NCI-H146 treated with DMSO at 0.1 percent for 48 hours (cell line): ENCODE data around the gene ATIC.
"Not testable (repeated sequence)": the region's sequence is repeated elsewhere in the genome, so short reads cannot be mapped to it uniquely, and the experiment has no call there.

Experiments used
- DNase-seq: peaks from one replicate; lab custom pipeline; 2025; ENCODE audit not compliant: unreplicated experiment; lab: John Stamatoyannopoulos, UW

Gene ATIC

GRCh38 chr2:215360059-215360458 lies 48.2 kb downstream of the ATIC start:
- not testable (repeated sequence) for DNase-seq

- DNase-seq: no peak
Observed at GRCh38 chr2:215360596-215360995, 48.7 kb downstream of the ATIC start.

GRCh38 chr2:215361211-215361875 lies 49.5 kb downstream of the ATIC start:
- DNase-seq: no peak

- no peak for DNase-seq
Observed at GRCh38 chr2:215361876-215362561, 50.2 kb downstream of the ATIC start.

- DNase-seq: no peak
Observed at GRCh38 chr2:215362562-215362904, 50.7 kb downstream of the ATIC start.

GRCh38 chr2:215363039-215363438 lies 51.2 kb downstream of the ATIC start:
- DNase-seq: no peak

GRCh38 chr2:215363461-215364156 lies 51.8 kb downstream of the ATIC start:
- DNase-seq: no peak

- no peak for DNase-seq
Observed at GRCh38 chr2:215364157-215365155, 52.6 kb downstream of the ATIC start.

GRCh38 chr2:215365184-215365658 lies 53.4 kb downstream of the ATIC start:
- no peak for DNase-seq

- DNase-seq: no peak
Observed at GRCh38 chr2:215366440-215367032, 54.7 kb downstream of the ATIC start.

- DNase-seq: no peak
Observed at GRCh38 chr2:215367662-215368492, 56.0 kb downstream of the ATIC start.

GRCh38 chr2:215368493-215368809 lies 56.6 kb downstream of the ATIC start:
- no peak for DNase-seq

- DNase-seq: peak; percentile 57
Observed at GRCh38 chr2:215369181-215369760, 57.4 kb downstream of the ATIC start.

- DNase-seq: no peak
Observed at GRCh38 chr2:215370112-215370965, 58.5 kb downstream of the ATIC start.

- DNase-seq: no peak
Observed at GRCh38 chr2:215371915-215372897, 60.3 kb downstream of the ATIC start.

- no peak for DNase-seq
Observed at GRCh38 chr2:215372968-215373649, 61.2 kb downstream of the ATIC start.

- no peak for DNase-seq
Observed at GRCh38 chr2:215374002-215374401, 62.1 kb downstream of the ATIC start.
